Dedifferentiated amniotic fluid mesenchymal stem cell (primary cell): Measurements from ENCODE around the gene PLCXD1.
"Not testable (repeated sequence)": the region's sequence is repeated elsewhere in the genome, so short reads cannot be mapped to it uniquely, and the experiment has no call there.

Experiments used
- DNase-seq: peaks from one replicate; pipeline ENCODE4 v3.0.0-alpha.2; 2016; ENCODE audit errors: extremely low spot score

PLCXD1 gene

DNA sequence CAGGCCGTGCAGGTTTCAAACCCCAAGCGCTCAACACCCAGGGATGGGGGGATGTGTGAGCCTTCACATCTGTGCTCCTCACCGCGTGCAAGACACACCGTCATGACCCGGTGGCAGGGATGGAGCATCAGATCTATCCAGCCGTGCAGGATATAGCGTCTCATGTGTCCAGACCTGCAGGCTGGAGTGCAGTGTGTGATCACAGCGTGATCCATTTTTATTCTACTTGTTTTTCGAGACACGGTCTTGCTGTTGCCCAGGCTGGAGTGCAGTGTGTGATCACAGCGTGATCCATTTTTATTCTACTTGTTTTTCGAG, 70.1 kb downstream of the PLCXD1 start:
- DNase-seq = not testable (repeated sequence)

GRCh38 chrX:351736-352135, 70.6 kb downstream of the PLCXD1 start:
- no peak for DNase-seq

GRCh38 chrX:352181-352580, 71.0 kb downstream of the PLCXD1 start:
- no peak for DNase-seq

GRCh38 chrX:352582-353314, 71.6 kb downstream of the PLCXD1 start:
- DNase-seq = no peak
